ENCODE measurements around the gene PLCH2.
"Not testable (repeated sequence)": the region's sequence is repeated elsewhere in the genome, so short reads cannot be mapped to it uniquely, and the experiment has no call there.

PLCH2 gene

DNA sequence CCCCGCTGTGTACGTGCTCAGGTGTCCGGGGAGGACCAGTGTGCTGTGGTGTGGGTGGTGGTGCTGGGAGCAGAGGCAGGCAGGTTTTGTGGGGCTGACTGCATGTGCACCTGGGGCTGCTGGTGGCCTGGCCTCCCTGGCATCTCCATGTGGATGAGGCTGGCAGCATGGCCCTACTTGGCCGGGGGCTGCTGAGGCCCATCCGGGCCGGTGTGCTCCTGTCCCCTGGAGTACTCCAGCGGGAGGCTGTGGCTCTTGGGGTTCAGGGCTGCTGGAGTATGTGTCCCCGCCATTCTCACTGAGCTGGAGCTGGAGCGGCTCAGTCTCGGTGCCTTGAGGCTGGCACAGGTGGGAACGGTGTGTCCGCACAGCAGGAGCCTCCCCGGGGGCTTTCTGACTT lies 42.9 kb upstream of the PLCH2 start:
- no peaks in the 10 kb centered on the region for H3K9me3 ChIP-seq (ENCODE audit: control insufficient read depth, low read length)
- no peaks in the 10 kb centered on the region for H3K4me1 ChIP-seq (ENCODE audit: control insufficient read depth, insufficient read depth, low read length, poor library complexity, severe bottlenecking)
- no peaks in the 10 kb centered on the region for H3K36me3 ChIP-seq (ENCODE audit: control insufficient read depth, insufficient read depth, low read length)
- no peaks in the 10 kb centered on the region for H3K27me3 ChIP-seq (replicated peaks; ENCODE audit: control insufficient read depth, insufficient read depth, low read length, poor library complexity, severe bottlenecking)
- no peak for DNase-seq
- no peak overlapping the region for H3K27ac ChIP-seq (ENCODE audit: insufficient read depth, low read length, poor library complexity, severe bottlenecking)
- H3K4me3 ChIP-seq (ENCODE audit: insufficient read depth, low read depth, low read length, poor library complexity, severe bottlenecking), result no peak overlapping the region

DNA sequence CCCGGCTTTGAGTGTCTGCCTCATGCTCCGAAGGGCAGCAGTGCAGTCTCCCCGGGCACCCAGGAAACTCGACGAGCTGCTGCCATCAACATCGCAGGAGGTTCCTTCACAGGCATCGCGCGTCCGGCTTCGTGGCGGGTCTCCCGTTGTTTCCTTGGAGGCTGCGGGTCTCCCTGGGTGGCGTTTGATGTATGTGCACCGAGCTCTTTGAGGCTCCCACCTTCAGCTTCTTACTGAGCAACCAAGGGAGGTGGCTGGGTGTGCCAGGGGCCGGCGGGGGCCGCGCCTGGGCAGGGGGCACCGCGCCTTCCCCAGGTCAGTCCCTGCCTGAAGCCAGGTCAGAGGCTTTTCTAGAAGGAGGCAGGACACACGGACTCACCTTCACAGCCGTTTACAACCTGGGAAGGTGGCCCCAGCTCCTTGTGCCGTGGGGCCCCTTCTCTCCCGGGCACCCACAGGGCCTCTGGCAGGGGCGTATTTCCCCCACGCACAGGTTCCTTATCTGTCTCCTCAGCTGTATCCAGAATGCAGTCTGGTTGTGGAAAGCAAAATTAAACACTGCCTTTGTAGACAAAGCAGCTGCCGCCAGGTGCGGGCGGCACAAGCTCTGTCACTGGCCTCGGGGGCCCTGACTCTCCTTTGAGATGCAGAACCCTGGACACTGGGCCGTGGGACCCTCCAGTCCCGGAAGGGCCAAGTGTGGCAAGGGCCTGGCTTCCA lies 42.0 kb upstream of the PLCH2 start:
- H3K4me3 ChIP-seq (ENCODE audit: insufficient read depth, low read depth, low read length, poor library complexity, severe bottlenecking), result no peak overlapping the region
- H3K9me3 ChIP-seq (ENCODE audit: control insufficient read depth, low read length), result no peaks in the 10 kb centered on the region
- H3K27me3 ChIP-seq (replicated peaks; ENCODE audit: control insufficient read depth, insufficient read depth, low read length, poor library complexity, severe bottlenecking), result no peaks in the 10 kb centered on the region
- no peak for DNase-seq
- no peak overlapping the region for H3K27ac ChIP-seq (ENCODE audit: insufficient read depth, low read length, poor library complexity, severe bottlenecking)
- H3K36me3 ChIP-seq (ENCODE audit: control insufficient read depth, insufficient read depth, low read length), result no peaks in the 10 kb centered on the region
- no peaks in the 10 kb centered on the region for H3K4me1 ChIP-seq (ENCODE audit: control insufficient read depth, insufficient read depth, low read length, poor library complexity, severe bottlenecking)

DNA sequence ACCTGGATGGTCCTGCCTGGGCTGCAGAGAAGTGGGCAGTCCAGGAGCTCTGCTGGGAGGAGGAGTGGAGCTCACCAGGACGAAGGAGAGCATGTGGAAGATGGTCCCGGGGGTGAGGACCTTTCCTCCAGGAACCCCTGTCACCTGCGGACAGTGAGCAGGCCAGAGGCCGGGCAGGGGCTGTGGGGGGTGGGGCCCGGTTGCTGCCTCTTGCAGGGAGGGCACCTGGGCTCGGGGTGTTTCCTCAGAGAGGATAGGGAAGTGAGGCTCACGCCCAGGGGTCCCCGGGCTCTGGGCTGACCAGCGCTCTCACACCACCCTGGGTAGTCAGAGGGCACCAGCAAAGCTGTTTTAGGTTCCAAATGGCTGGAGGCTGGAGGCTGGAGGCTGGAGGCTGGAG lies 41.0 kb upstream of the PLCH2 start:
- Histone ChIP-seq H3K27me3 (replicated peaks; ENCODE audit: control insufficient read depth, insufficient read depth, low read length, poor library complexity, severe bottlenecking) (no peaks in the 10 kb centered on the region), H3K9me3 (ENCODE audit: control insufficient read depth, low read length) (no peaks in the 10 kb centered on the region), H3K36me3 (ENCODE audit: control insufficient read depth, insufficient read depth, low read length) (no peaks in the 10 kb centered on the region), H3K27ac (ENCODE audit: insufficient read depth, low read length, poor library complexity, severe bottlenecking) (no peak overlapping the region), H3K4me1 (ENCODE audit: control insufficient read depth, insufficient read depth, low read length, poor library complexity, severe bottlenecking) (no peaks in the 10 kb centered on the region), H3K4me3 (ENCODE audit: insufficient read depth, low read depth, low read length, poor library complexity, severe bottlenecking) (no peak overlapping the region)
- DNase-seq, result no peak

DNA sequence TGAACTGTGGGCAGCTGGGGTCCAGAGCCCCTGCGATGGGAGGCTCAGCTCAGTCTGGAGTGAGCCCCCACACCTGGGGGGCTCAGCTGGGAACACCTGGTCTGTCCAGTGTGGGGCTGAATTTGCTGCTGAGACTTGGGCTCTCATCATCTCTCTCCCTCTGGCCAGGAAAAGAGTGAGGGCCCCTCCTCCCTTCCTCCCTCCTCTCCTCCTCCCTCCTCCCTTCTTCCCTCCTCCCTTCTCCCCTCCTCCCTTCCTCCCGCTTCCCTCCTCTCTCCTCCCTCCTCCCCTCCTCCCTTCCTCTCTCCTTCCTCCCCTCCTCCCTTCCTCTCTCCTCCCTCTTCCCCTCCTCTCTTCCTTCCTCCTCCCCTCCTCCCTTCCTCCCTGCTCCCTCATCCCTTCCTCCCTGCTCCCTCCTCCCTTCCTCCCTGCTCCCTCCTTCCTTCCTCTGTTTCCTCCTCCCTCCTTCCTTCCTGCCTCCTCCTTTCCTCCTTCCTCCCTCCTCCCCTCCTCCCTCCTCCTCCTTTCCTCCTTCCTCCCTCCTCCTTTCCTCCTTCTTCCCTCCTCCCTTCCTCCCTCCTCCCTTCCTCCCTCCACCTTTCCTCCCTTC lies 40.2 kb upstream of the PLCH2 start:
- no peaks in the 10 kb centered on the region for H3K36me3 ChIP-seq (ENCODE audit: control insufficient read depth, insufficient read depth, low read length)
- H3K4me3 ChIP-seq (ENCODE audit: insufficient read depth, low read depth, low read length, poor library complexity, severe bottlenecking), result no peak overlapping the region
- no peak for DNase-seq
- no peak overlapping the region for H3K27ac ChIP-seq (ENCODE audit: insufficient read depth, low read length, poor library complexity, severe bottlenecking)
- no peaks in the 10 kb centered on the region for H3K27me3 ChIP-seq (replicated peaks; ENCODE audit: control insufficient read depth, insufficient read depth, low read length, poor library complexity, severe bottlenecking)
- H3K9me3 ChIP-seq (ENCODE audit: control insufficient read depth, low read length), result no peaks in the 10 kb centered on the region
- H3K4me1 ChIP-seq (ENCODE audit: control insufficient read depth, insufficient read depth, low read length, poor library complexity, severe bottlenecking), result no peaks in the 10 kb centered on the region

DNA sequence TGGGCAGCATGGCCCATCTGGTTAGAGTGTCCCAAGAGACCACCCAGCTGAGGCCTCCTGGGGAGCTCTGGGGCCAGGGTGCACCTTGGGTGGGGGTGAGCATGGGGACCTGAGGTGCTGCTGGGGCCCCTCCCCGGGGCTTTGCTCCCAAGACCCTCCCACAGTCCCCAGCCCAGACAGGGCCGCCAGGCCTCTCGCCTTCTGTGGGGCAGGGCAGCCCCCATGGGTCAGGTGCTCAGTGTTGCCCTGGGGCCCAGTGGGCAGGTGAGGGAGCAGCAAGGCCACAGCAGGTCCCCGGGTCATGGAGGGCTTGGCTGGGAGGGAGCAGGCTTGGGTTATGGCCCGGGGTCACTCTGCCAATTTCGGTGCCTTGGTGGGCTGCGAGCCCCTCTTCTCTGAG lies 39.2 kb upstream of the PLCH2 start:
- H3K4me1 ChIP-seq (ENCODE audit: control insufficient read depth, insufficient read depth, low read length, poor library complexity, severe bottlenecking), result no peaks in the 10 kb centered on the region
- no peaks in the 10 kb centered on the region for H3K36me3 ChIP-seq (ENCODE audit: control insufficient read depth, insufficient read depth, low read length)
- no peak overlapping the region for H3K27ac ChIP-seq (ENCODE audit: insufficient read depth, low read length, poor library complexity, severe bottlenecking)
- no peak overlapping the region for H3K4me3 ChIP-seq (ENCODE audit: insufficient read depth, low read depth, low read length, poor library complexity, severe bottlenecking)
- no peak for DNase-seq
- H3K9me3 ChIP-seq (ENCODE audit: control insufficient read depth, low read length), result no peaks in the 10 kb centered on the region
- H3K27me3 ChIP-seq (replicated peaks; ENCODE audit: control insufficient read depth, insufficient read depth, low read length, poor library complexity, severe bottlenecking), result no peaks in the 10 kb centered on the region

DNA sequence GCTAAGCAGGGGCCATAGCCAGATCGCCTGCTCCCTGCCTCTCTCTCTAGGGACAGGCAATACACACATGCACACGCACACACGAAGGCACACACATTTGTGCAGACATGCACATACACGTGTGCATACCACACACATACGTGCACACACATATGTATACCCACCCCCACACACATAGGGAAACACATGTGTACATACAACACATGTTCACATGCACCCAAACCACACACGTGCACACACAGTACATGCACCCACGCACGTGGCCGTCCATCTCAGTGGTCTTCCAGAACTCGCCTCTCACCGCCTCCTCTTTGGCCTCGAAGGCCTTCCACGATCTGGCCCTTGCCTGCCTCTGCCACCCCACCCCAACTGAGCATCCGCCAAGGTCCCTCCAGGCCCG lies 38.5 kb upstream of the PLCH2 start:
- H3K27me3 ChIP-seq (replicated peaks; ENCODE audit: control insufficient read depth, insufficient read depth, low read length, poor library complexity, severe bottlenecking), result no peaks in the 10 kb centered on the region

DNA sequence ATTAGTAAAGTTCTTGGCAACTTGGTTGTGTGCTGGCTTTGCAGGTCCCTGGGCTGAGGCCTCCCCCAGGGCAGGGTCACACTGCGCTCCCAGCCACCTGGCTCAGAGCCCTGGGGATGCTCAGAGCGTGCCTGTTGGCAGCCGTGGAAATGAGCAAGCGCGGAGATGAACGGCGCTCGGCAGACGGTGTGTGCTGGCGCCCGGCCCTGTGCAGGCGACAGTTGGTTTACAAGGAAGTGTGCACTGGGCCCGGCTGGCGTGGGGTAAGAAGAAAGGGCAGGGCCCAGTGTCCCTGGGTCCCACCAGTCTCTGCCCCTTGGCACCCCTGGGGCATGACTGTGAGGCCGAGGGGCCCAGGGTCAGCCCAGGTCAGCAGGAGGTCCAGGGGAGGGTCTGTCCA lies 38.1 kb upstream of the PLCH2 start:
- no peak overlapping the region for H3K4me3 ChIP-seq (ENCODE audit: insufficient read depth, low read depth, low read length, poor library complexity, severe bottlenecking)
- H3K27ac ChIP-seq (ENCODE audit: insufficient read depth, low read length, poor library complexity, severe bottlenecking), result no peak overlapping the region
- peaks cover 2% of the 10 kb centered on the region for H3K4me1 ChIP-seq (ENCODE audit: control insufficient read depth, insufficient read depth, low read length, poor library complexity, severe bottlenecking)
- peaks cover 3% of the 10 kb centered on the region for H3K27me3 ChIP-seq (replicated peaks; ENCODE audit: control insufficient read depth, insufficient read depth, low read length, poor library complexity, severe bottlenecking)
- no peak for DNase-seq
- no peaks in the 10 kb centered on the region for H3K36me3 ChIP-seq (ENCODE audit: control insufficient read depth, insufficient read depth, low read length)
- no peaks in the 10 kb centered on the region for H3K9me3 ChIP-seq (ENCODE audit: control insufficient read depth, low read length)

More for the DNA sequence above, 38.5 kb upstream of the PLCH2 start:
- Histone ChIP-seq H3K27ac (ENCODE audit: insufficient read depth, low read length, poor library complexity, severe bottlenecking) (no peak overlapping the region), H3K9me3 (ENCODE audit: control insufficient read depth, low read length) (no peaks in the 10 kb centered on the region), H3K4me1 (ENCODE audit: control insufficient read depth, insufficient read depth, low read length, poor library complexity, severe bottlenecking) (no peaks in the 10 kb centered on the region), H3K36me3 (ENCODE audit: control insufficient read depth, insufficient read depth, low read length) (no peaks in the 10 kb centered on the region), H3K4me3 (ENCODE audit: insufficient read depth, low read depth, low read length, poor library complexity, severe bottlenecking) (no peak overlapping the region)
- DNase-seq, result no peak

DNA sequence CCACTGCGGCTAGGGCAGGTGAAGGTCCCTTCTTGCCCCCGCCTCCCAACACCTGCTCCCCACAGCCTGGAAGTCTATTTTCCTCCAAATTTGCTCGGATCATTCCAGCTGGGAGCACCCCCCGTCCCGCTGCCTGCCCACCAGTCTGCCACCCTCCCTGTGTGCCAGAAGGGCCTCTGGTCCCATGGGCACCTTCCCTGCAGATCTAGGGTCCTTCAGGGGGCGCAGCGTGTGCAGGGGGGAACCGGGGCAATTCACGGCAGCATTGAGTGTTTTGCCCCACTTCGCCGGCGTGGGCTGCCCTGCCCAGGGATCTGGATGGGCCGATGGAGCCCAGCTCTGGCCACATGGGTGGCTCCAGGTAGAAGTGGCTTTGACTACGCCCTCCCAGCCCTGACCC lies 37.4 kb upstream of the PLCH2 start:
- H3K9me3 ChIP-seq (ENCODE audit: control insufficient read depth, low read length), result no peaks in the 10 kb centered on the region
- no peak for DNase-seq
- H3K27me3 ChIP-seq (replicated peaks; ENCODE audit: control insufficient read depth, insufficient read depth, low read length, poor library complexity, severe bottlenecking), result peaks cover 6% of the 10 kb centered on the region
- no peaks in the 10 kb centered on the region for H3K36me3 ChIP-seq (ENCODE audit: control insufficient read depth, insufficient read depth, low read length)
- no peak overlapping the region for H3K4me3 ChIP-seq (ENCODE audit: insufficient read depth, low read depth, low read length, poor library complexity, severe bottlenecking)
- peaks cover 6% of the 10 kb centered on the region for H3K4me1 ChIP-seq (ENCODE audit: control insufficient read depth, insufficient read depth, low read length, poor library complexity, severe bottlenecking)
- H3K27ac ChIP-seq (ENCODE audit: insufficient read depth, low read length, poor library complexity, severe bottlenecking), result no peak overlapping the region

DNA sequence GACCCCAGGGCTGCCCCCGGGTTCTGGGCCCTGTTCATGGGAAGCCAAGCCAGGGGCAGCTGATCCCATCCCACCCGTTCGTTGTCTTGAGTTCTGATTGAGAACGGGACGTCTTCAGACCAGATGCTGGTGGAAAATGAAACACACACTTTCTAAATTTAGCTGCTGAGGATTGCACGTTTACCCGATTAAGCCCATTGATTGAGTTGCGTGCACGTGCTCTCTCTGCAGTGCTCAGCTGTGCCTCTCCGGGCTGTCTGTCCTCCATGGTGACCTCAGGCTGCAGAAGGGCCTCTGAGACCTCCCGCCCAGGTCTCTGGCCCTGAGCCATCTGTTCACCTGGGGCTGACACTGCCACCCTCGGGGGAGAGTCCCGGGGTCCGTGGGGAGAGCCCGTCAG lies 36.7 kb upstream of the PLCH2 start:
- H3K27me3 ChIP-seq (replicated peaks; ENCODE audit: control insufficient read depth, insufficient read depth, low read length, poor library complexity, severe bottlenecking), result peaks cover 13% of the 10 kb centered on the region

DNA sequence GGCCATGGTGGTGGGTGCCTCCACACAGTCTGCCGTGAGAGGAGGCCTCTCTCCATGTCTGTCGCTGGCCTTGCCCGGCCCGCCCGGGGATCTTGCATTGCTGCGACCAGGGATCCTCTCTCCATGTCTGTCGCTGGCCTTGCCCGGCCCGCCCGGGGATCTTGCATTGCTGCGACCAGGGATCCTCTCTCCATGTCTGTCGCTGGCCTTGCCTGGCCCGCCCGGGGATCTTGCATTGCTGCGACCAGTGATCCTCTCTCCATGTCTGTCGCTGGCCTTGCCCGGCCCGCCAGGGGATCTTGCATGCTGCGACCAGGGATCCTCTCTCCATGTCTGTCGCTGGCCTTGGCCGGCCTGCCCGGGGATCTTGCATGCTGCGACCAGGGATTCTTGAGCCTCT lies 35.7 kb upstream of the PLCH2 start:
- H3K27ac ChIP-seq (ENCODE audit: insufficient read depth, low read length, poor library complexity, severe bottlenecking); DNase-seq; H3K36me3 ChIP-seq (ENCODE audit: control insufficient read depth, insufficient read depth, low read length); H3K9me3 ChIP-seq (ENCODE audit: control insufficient read depth, low read length); H3K4me3 ChIP-seq (ENCODE audit: insufficient read depth, low read depth, low read length, poor library complexity, severe bottlenecking); H3K4me1 ChIP-seq (ENCODE audit: control insufficient read depth, insufficient read depth, low read length, poor library complexity, severe bottlenecking): not testable (repeated sequence)
- H3K27me3 ChIP-seq (replicated peaks; ENCODE audit: control insufficient read depth, insufficient read depth, low read length, poor library complexity, severe bottlenecking), result peaks cover 15% of the 10 kb centered on the region

More for the DNA sequence above, 36.7 kb upstream of the PLCH2 start:
- Histone ChIP-seq H3K9me3 (ENCODE audit: control insufficient read depth, low read length) (no peaks in the 10 kb centered on the region), H3K36me3 (ENCODE audit: control insufficient read depth, insufficient read depth, low read length) (no peaks in the 10 kb centered on the region), H3K4me1 (ENCODE audit: control insufficient read depth, insufficient read depth, low read length, poor library complexity, severe bottlenecking) (peaks cover 6% of the 10 kb centered on the region), H3K27ac (ENCODE audit: insufficient read depth, low read length, poor library complexity, severe bottlenecking) (no peak overlapping the region), H3K4me3 (ENCODE audit: insufficient read depth, low read depth, low read length, poor library complexity, severe bottlenecking) (no peak overlapping the region)
- no peak for DNase-seq

All from effector memory CD4-positive, alpha-beta T cell (primary cell).